Suprapubic skin (tissue), 3 donors: ENCODE measurements around the gene BMP2K.

Experiments used
- CTCF ChIP-seq, 2 donors: fragments of 200-600 bp in 1 of 2; fragments of 450-650 bp in 1 of 2; sonication (generic) in 1 of 2; IDR thresholded peaks; one replicate each; pipeline ENCODE4 v1.5.1; 2016 to 2019; ENCODE audit warnings: antibody characterized with exemption in 2 of 2, mild to moderate bottlenecking in 1 of 2, moderate library complexity in 1 of 2
- POLR2A ChIP-seq, 2 donors: fragments of 450-650 bp; IDR thresholded peaks; one replicate each; pipeline ENCODE4 v1.6.1; 2017; ENCODE audit warnings: antibody characterized with exemption in 2 of 2, mild to moderate bottlenecking in 2 of 2, moderate library complexity in 2 of 2

DNA sequence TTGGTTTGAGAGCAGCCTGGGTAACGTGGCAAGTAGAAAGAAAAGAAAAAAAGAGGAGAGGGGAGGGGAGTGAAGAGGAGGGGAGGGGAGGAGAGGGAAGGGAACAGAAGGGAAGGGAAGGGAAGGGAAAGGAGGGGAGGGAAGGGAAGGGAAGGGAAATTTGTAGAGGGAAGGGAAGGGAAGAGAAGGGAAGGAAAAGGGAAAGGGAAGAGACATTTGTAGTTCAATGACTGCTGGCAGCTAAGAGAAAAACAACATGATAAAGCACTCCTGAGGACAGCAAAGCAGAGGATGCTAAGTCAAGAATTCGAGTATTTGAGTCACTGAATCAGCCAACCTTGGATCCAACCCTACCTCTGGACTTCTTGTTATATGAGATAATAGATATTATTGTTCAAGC is 38.2 kb upstream of the BMP2K start:
- TF ChIP-seq CTCF (IDR thresholded peaks at IDR 0.05): no peak
- TF ChIP-seq POLR2A (IDR thresholded peaks at IDR 0.05): no peak
